ENCODE data around the gene MCTP1.
"Not testable (repeated sequence)": the region's sequence is repeated elsewhere in the genome, so short reads cannot be mapped to it uniquely, and the experiment has no call there.

The MCTP1 gene

GRCh38 chr5:94855543-94855942 lies 429.4 kb downstream of the MCTP1 start:
- FAIRE-seq, result no peak

- FAIRE-seq, result no peak
Measured at GRCh38 chr5:94853120-94853519, 431.8 kb downstream of the MCTP1 start.

- no peak for FAIRE-seq
Measured at GRCh38 chr5:94850960-94851359, 433.9 kb downstream of the MCTP1 start.

GRCh38 chr5:94849821-94850736 lies 434.8 kb downstream of the MCTP1 start:
- peak; percentile 59 for FAIRE-seq

DNA sequence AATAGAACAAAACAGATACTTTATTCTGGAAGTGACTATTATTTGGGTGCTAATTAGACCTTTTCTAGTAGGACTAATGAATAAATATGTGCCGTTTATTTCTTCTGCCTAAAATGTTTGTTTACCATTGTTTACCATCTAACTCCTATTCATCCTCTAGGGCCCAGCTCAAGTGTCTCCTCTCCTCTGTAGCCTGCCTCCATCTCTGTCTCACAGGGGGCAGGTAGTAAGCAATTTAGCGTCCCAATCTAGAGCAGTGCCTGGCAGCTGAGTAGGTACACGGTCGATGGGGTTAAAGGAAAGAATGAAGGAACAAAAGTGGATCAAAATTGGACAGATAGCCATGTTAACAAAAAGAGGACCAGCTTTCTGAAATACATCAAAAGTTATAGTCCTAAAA lies 435.6 kb downstream of the MCTP1 start:
- no peak for FAIRE-seq

- no peak for FAIRE-seq
Measured at GRCh38 chr5:94847726-94848125, 437.2 kb downstream of the MCTP1 start.

DNA sequence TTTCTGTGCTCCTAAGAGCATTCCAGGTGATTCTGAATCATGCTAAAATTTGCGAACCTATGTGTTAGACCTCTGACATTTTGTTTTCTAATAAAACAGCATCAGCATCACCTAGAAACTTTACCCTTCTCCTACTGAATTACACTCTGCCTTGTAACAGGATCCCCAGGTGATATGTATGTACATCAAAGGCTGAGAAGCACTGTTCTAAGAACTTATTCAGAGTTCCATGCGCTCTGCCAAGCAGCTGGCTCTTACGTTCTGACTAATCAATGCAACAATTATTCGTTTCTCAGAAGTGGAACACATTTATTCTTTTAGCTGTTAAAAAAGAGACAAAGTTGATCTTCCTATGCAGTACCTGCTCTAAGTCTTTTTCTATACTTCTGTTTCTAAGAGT lies 437.9 kb downstream of the MCTP1 start:
- no peak for FAIRE-seq

DNA sequence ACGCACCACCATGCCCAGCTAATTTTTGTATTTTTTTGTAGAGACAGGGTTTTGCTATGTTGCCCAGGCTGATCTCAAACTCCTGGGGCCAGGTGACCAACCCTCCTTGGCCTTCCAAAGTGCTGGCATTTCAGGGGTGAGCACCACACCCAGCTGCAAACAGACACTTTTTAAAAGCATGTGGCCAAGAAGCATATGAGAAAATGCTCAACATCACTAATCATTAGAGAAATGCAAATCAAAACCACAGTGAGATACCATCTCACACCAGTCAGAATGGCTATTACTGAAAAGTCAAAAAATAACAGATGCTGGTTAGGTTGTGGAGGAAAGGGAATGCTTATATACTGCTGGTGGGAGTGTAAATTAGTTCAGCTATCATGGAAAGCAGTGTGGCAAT lies 439.2 kb downstream of the MCTP1 start:
- not testable (repeated sequence) for FAIRE-seq

GRCh38 chr5:94841598-94842322 lies 443.1 kb downstream of the MCTP1 start:
- no peak for FAIRE-seq

DNA sequence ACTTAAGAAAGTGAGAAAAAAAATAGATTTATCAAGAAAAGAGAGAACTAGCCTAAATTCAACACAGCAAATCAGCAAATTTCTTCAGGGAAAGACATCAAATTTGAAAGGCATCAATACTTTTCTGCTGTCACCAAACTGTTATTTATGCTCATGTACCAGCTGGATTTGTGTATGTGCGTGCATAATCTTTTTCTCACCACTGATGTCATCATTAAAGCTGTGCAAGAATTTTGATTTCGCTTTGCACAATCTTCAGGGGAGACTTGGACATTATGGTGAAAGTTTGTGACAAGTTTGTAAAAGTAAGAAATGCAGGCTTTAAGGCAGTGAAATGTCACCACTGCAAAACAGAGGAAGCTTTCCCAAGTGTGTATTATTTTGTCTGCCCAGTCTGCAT lies 451.0 kb downstream of the MCTP1 start:
- FAIRE-seq, result no peak

GRCh38 chr5:94832685-94833084 lies 452.2 kb downstream of the MCTP1 start:
- FAIRE-seq, result no peak

- no peak for FAIRE-seq
Measured at GRCh38 chr5:94830520-94830919, 454.4 kb downstream of the MCTP1 start.

- not testable (repeated sequence) for FAIRE-seq
Measured at GRCh38 chr5:94828222-94828621, 456.7 kb downstream of the MCTP1 start.

DNA sequence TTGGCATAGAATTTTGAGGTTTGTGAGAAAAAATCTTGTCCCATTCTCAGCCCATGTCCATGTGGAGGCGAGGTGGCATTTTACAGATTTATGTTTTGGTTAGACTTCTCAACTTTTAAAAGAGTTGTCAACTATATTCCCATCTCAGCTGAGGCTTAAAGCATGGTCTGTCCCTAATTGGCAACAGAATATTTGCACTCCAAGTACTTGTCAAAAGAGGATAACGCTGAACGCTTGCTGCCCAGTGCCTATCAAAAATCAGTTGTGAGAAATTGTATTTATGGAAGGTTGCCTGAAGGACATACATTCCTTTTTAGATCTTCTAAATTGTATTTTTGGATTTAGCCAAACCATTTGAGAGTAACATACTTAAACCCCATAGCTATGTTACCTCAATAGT lies 464.4 kb downstream of the MCTP1 start:
- FAIRE-seq, result no peak

DNA sequence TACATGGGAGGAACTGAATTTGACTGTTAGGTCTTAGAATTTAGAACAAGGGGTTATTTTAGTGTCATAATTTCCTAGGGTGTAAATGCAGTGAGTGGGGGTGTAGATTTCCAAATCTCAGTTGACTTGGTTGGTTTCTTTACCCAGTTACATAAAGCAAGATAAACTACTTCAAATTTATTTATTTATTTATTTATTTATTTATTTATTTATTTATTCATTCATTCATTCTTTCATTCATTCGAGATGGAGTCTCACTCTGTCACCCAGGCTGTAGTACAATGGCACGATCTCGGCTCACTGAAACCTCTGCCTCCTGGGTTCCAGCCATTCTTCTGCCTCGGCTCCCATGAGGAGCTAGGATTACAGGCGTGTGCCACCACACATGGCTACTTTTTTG lies 466.0 kb downstream of the MCTP1 start:
- FAIRE-seq, result no peak

- FAIRE-seq, result no peak
Measured at GRCh38 chr5:94815313-94816039, 469.4 kb downstream of the MCTP1 start.

DNA sequence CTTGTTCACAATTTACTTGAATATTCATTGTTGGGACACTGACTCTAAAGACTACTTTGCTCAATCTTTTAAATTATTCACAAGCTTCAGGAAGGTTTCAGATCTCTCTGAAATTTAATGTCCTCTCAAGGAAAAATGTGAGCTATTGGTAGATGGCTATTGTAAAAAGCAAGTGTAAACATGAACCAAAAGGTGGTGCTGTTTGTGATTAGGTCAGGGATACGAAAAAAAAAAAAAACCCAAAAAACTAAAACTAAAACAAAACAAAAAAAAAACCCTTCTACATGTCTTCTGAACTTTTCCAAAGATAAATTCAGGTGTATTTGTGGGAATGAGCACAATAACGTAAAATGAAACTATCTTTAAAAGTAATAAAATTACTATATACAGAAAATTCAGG lies 472.7 kb downstream of the MCTP1 start:
- FAIRE-seq, result no peak

- no peak for FAIRE-seq
Measured at GRCh38 chr5:94811331-94811730, 473.6 kb downstream of the MCTP1 start.

- FAIRE-seq, result no peak
Measured at GRCh38 chr5:94810877-94811276, 474.0 kb downstream of the MCTP1 start.

DNA sequence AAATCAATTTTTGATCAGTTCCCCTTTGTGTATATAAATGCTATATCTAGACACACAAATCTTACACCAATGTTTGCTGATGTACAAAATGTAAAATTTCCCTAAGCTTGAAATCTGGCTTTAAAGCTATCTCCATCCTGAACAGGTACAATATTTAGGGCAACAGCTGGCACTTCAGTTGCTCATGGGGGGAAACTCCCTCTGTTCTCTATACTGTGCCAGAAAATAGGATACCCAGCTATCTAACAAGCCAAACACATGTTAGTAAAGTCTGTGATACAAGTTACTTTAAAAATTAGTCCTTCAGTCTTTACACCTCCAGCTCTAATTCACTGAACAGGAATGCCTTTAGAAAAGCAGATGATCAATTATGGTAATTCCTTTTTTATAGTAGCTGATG lies 474.6 kb downstream of the MCTP1 start:
- no peak for FAIRE-seq

GRCh38 chr5:94808497-94808896 lies 476.4 kb downstream of the MCTP1 start:
- no peak for FAIRE-seq

DNA sequence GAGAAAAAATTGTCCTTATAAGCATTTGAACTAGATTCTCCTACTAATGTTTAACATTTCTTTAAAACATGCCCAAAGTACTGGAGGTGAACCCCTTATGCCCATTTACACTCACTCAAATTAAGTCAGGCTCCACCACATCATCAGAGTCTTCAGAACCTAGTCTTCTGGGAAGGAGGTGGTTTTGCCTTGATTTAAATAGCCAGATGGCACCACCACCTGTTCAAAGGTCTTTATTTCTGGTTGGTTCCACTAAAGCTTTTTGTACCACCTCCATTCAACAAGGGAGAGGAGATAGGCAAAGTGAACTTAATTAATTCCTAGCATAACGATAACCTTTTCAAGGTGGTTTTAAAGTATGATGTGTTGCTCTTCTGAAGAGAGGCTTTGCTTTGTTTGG lies 476.9 kb downstream of the MCTP1 start:
- no peak for FAIRE-seq

GRCh38 chr5:94802450-94802849 lies 482.4 kb downstream of the MCTP1 start:
- no peak for FAIRE-seq

DNA sequence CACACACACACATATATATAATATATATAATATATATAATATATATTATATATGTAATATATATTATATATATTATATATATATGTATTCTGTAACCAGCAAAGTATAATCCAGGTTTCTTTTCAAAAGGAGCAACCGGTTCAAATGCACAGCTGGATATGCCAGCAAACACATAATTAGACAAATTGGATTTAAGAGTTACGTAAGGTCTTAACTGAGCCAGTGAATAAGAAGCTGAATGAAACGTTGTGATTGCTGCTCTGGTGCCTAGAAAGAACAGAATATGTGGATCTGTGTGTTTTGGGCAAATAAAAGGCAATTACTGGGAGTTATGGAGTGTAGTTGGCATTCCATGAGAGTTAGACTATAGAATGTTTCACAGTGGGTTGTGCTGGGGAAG lies 488.3 kb downstream of the MCTP1 start:
- peak; percentile 19 for FAIRE-seq

Measured in A204.1 (cell line).